Frontal cortex (tissue), 4 donors: ENCODE data around the gene TCIRG1. TPM values are rescaled to one million over a fixed set of nuclear protein-coding genes. Genes with fewer than 3 reads are reported as not detected.

ENCODE experiments used
- DNase-seq, 2 donors: peaks; one replicate each; pipeline ENCODE4 v3.0.0; 2012; ENCODE audit warnings: low spot score in 2 of 2
- FAIRE-seq: peaks from 2 replicates; lab custom pipeline; 2012; peaks lifted over from hg19 to GRCh38; lab: Jason Lieb, UNC
- total RNA-seq: library from RNA; depleted of rRNA; stranded (reverse); fragments of >200 nt; gene quantifications from one replicate; pipeline ENCODE4 v1.2.3, GENCODE V29; 2014
- donor health status: control.
- donor health status: control.
- donor health status: control.

The TCIRG1 gene
- total RNA-seq, 1 donor from 2014 or later = 2.4 TPM

- FAIRE-seq (no peak), DNase-seq (no peak)
Measured at GRCh38 chr11:68015467-68015866, 23.4 kb upstream of the TCIRG1 start.

GRCh38 chr11:68016161-68016903, 22.5 kb upstream of the TCIRG1 start:
- FAIRE-seq (no peak), DNase-seq (no peak)

- DNase-seq (no peak), FAIRE-seq (no peak)
Measured at GRCh38 chr11:68016904-68017817, 21.7 kb upstream of the TCIRG1 start.

- DNase-seq (no peak), FAIRE-seq (no peak)
Measured at GRCh38 chr11:68017980-68018729, 20.7 kb upstream of the TCIRG1 start.

GRCh38 chr11:68018730-68019190, 20.1 kb upstream of the TCIRG1 start:
- no peak for FAIRE-seq
- no peak for DNase-seq

- DNase-seq (no peak), FAIRE-seq (no peak)
Measured at GRCh38 chr11:68019486-68019885, 19.3 kb upstream of the TCIRG1 start.

- no peak for FAIRE-seq
Measured at GRCh38 chr11:68020575-68020974, 18.2 kb upstream of the TCIRG1 start.

GRCh38 chr11:68021167-68021787, 17.5 kb upstream of the TCIRG1 start:
- FAIRE-seq = no peak
- no peak for DNase-seq

More at GRCh38 chr11:68020575-68020974, 18.2 kb upstream of the TCIRG1 start:
- no peak for DNase-seq

- FAIRE-seq (no peak), DNase-seq (no peak)
Measured at GRCh38 chr11:68022531-68022930, 16.3 kb upstream of the TCIRG1 start.

- FAIRE-seq (no peak), DNase-seq (no peak)
Measured at GRCh38 chr11:68024508-68024907, 14.3 kb upstream of the TCIRG1 start.

- FAIRE-seq = no peak
Measured at GRCh38 chr11:68025047-68025446, 13.8 kb upstream of the TCIRG1 start.

GRCh38 chr11:68026391-68027105, 12.3 kb upstream of the TCIRG1 start:
- no peak for DNase-seq

More at GRCh38 chr11:68025047-68025446, 13.8 kb upstream of the TCIRG1 start:
- DNase-seq = no peak

GRCh38 chr11:68027667-68028066, 11.2 kb upstream of the TCIRG1 start:
- no peak for FAIRE-seq
- no peak for DNase-seq

More at GRCh38 chr11:68026391-68027105, 12.3 kb upstream of the TCIRG1 start:
- FAIRE-seq = no peak

GRCh38 chr11:68028802-68029545, 9.9 kb upstream of the TCIRG1 start:
- DNase-seq (no peak), FAIRE-seq (no peak)

- DNase-seq = peak; percentile 98 to 99
- peak; percentile 99 for FAIRE-seq
Measured at GRCh38 chr11:68030318-68031143, 8.3 kb upstream of the TCIRG1 start, which contains the start of gene NDUFS8. TSS of gene NDUFS8 (plus strand) at chr11:68030681. CDS start at chr11:68032152, 1,471 bp downstream.

GRCh38 chr11:68031144-68031464, 7.7 kb upstream of the TCIRG1 start:
- no peak for DNase-seq
- FAIRE-seq = no peak

GRCh38 chr11:68032003-68032402, 6.8 kb upstream of the TCIRG1 start:
- no peak for FAIRE-seq

More at GRCh38 chr11:68032003-68032402, 6.8 kb upstream of the TCIRG1 start:
- DNase-seq = no peak
